GM19328 (cell line): Measurements from ENCODE around the gene UGGT1.

ENCODE experiments used
- ATAC-seq: cut with Tn5 transposase; IDR thresholded peaks from one replicate; pipeline ENCODE4 v1.9.1; 2021; ENCODE audit warnings: mild to moderate bottlenecking, moderate library complexity; ENCODE audit not compliant: unreplicated experiment

Gene UGGT1, protein sequence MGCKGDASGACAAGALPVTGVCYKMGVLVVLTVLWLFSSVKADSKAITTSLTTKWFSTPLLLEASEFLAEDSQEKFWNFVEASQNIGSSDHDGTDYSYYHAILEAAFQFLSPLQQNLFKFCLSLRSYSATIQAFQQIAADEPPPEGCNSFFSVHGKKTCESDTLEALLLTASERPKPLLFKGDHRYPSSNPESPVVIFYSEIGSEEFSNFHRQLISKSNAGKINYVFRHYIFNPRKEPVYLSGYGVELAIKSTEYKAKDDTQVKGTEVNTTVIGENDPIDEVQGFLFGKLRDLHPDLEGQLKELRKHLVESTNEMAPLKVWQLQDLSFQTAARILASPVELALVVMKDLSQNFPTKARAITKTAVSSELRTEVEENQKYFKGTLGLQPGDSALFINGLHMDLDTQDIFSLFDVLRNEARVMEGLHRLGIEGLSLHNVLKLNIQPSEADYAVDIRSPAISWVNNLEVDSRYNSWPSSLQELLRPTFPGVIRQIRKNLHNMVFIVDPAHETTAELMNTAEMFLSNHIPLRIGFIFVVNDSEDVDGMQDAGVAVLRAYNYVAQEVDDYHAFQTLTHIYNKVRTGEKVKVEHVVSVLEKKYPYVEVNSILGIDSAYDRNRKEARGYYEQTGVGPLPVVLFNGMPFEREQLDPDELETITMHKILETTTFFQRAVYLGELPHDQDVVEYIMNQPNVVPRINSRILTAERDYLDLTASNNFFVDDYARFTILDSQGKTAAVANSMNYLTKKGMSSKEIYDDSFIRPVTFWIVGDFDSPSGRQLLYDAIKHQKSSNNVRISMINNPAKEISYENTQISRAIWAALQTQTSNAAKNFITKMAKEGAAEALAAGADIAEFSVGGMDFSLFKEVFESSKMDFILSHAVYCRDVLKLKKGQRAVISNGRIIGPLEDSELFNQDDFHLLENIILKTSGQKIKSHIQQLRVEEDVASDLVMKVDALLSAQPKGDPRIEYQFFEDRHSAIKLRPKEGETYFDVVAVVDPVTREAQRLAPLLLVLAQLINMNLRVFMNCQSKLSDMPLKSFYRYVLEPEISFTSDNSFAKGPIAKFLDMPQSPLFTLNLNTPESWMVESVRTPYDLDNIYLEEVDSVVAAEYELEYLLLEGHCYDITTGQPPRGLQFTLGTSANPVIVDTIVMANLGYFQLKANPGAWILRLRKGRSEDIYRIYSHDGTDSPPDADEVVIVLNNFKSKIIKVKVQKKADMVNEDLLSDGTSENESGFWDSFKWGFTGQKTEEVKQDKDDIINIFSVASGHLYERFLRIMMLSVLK (N-terminal part only)

GRCh38 chr2:128090945-128091725 is at the start of gene UGGT1:
Gene UGGT1 (plus strand): TSS chr2:128091200. CDS start chr2:128091358, 158 bp downstream.
- peak; percentile 94 for ATAC-seq

- ATAC-seq = no peak
Observed at GRCh38 chr2:128041561-128041960, 49.4 kb upstream of the UGGT1 start.

DNA sequence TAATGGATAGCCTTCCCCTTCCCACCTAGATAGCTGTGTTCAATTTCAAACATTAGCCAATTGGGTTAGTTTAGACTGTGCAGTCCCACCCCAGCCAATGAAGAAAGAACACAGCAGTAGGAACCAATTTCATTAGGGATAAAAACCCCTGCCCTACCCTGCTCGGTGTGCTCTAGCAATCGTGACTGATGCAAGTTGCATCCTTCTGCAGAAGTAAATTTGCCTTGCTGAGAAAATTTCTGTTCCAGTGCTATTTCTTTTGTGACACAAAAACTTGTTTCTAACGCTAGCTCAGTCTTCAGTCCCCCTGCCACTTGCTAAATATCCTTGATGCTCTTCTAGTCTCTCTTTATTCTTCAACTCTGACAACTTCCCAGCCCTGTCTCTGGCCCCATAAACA is 48.0 kb upstream of the UGGT1 start:
- no peak for ATAC-seq

GRCh38 chr2:128053331-128053730 is 37.7 kb upstream of the UGGT1 start:
- ATAC-seq = no peak

- no peak for ATAC-seq
Observed at GRCh38 chr2:128054104-128054885, 36.7 kb upstream of the UGGT1 start.

GRCh38 chr2:128057334-128057733 is 33.7 kb upstream of the UGGT1 start:
- no peak for ATAC-seq

DNA sequence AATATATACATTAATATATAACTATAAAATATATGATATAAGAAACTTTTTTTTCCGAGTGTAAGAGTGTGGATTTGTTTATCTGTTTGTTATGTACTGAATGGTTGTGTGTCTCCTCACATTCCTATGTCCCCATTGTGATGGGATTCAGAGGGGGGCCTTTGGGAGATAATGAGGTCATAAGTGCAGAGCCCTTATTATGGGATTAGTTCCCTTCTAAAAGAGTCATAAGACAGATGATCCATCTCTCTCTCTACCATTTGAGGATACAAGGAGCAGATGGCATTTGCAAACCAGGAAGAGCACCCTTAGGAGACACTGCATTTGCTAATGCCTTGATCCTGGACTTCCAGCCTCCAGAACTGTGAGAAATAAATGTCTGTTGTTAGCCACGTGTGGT is 32.9 kb upstream of the UGGT1 start:
- no peak for ATAC-seq

DNA sequence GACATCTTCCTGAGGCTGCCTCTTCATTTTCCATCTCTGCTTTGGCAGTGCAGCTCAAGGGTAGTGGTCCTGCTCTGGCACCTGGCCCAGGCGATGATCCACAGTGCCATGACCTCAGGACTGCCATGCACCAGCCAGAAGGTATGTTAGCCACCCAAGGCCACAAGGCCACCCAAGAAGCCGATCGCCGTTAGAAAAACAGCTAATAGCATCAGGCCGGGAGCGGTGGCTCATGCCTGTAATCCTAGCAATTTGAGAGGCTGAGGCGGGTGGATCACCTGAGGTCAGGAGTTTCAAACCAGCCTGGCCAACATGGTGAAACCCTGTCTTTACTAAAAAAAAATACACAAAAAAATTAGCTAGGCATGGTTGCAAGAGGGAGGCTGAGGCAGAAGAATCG is 28.4 kb upstream of the UGGT1 start:
- ATAC-seq = no peak

DNA sequence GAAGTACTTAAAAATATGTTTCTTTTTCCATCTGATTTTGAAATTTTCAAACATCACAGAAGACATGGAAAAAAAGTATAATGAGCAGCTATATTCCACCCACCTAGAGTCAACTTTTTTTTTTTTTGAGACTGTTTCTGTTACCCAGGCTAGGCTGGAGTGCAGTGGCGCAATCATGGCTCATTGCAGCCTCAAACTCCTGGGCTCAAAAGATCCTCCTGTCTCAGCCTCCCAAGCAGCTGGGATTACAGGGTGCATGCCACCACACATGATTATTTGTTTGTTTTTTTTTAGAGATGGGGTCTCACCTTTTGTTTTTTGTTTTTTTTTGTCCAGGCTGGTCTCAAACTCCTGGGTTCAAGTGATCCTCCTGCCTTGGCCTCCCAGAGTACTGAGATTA is 26.6 kb upstream of the UGGT1 start:
- ATAC-seq = no peak

DNA sequence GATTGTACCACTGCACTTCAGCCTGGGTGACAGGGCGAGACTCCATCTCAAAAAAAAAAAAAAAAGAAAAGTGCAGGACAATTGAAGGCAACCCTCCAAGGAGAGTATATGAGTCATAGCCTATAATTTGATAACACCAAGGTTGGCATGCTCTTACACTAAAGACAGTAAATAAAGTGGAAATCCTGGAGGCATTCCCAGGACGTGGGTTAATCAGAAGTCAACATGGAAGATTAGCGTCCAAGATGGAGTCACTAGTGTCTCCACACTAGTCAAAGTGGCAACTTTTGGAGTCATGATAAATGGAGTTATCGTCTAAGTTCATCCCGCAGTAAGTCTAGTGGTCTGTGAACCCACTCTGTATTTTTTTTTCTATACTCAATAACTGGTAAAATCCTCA is 21.2 kb upstream of the UGGT1 start:
- no peak for ATAC-seq

DNA sequence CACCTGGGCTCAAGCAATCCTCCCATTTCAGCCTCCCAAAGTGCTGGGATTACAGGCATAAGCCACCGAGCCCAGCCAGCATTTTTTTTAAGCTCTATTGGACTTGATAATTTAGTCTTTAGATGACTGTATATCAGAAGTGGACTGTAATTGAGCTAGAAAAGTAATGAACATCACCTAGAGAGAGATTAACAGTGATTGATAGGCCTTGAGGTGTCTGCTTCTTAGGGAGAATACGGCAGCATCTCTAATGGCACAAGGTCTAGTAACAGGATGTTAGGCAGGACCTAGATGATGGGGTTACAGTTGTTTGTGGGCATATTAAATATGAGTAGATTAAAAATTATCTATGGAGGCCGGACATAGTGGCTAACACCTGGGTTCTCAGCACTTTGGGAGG is 17.7 kb upstream of the UGGT1 start:
- no peak for ATAC-seq

DNA sequence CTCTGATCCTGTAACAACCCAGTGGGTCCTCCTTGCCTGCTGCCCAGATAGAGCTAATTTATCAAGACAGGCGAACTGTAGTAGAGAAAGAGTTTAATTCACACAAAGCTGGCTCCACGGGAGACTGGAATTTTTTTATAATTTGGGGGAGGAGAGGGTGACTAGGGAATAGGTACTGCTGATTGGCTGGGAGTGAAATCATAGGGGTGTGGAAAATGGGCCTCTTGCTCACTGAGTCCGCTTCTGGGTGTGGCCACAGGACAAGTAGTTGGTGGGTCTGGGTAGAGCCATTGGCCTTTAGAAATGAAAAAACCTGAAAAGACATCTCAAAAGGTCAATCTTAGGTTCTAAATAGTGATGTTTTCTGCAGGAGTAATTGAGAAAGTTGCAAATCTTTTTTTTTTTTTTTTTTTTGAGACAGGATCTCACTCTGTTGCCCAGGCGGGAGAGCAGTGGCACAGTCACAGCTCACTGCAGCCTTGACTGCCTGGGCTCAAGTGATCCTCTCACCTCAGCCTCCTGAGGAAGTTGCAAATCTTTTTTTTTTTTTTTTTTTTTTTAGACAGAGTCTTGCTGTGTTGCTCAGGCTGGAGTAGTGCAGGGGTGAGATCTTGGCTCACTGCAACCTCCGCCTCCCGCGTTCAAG is 14.4 kb upstream of the UGGT1 start:
- no peak for ATAC-seq

DNA sequence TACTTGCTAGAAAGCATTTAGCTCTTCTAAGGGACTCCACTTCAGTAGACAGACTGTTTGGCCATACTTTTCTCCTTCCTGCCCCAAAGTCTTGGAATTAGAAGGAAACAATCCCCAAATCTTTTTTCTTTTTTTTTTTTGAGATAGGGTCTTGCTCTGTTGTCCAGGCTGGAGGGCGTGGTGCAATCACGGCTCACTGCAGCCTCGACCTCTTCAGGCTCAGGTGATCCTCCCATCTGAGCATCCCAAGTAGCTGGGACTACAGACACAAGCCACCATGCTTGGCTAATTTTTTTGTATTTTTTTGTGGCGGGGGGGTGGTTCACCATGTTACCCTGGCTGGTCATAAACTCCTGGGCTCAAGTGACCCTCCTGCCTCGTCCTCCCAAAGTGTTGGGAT is 6.2 kb upstream of the UGGT1 start:
- no peak for ATAC-seq

DNA sequence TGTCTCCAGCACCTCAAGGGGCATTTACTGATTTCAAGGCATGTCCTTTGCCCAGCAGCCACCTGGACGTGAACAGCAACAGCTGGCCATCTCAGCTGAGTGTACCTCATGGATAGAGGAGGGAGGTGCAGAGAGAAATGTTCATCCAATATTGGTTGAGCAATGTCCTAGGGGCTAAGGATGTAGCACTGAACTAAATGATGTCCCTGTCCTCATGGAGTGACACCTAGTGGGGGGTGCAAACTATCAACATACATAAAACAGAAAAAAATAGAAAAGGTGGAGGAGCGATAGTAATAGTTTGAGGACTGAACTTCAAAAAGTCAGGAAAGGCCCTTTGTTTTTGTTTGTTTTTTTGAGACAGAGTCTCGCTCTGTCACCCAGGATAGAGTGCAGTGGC is 4.8 kb upstream of the UGGT1 start:
- ATAC-seq = no peak

- ATAC-seq = no peak
Observed at GRCh38 chr2:128090575-128090944, 440 bp upstream of the UGGT1 start.

- no peak for ATAC-seq
Observed at GRCh38 chr2:128091726-128092080, 703 bp downstream of the UGGT1 start.

DNA sequence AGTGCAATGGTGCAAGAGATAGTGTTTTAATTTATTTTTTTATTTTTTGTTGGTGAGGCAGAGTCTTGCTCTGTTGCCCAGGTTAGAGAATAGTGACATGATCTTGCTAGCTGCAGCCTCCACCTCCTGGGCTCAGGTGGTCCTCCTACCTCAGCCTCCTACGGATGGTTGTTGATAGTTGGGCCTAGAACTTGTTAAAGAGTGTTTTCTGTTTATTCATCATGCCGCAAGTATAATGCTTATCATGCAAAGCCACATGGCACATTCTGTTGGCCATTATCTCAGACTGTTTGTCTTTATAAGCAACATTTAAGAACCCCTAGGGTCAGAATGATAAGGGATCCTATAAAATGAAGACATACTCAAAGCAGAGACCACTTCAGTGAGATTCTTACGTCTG is 1.7 kb downstream of the UGGT1 start:
- no peak for ATAC-seq

GRCh38 chr2:128093762-128094161 is 2.8 kb downstream of the UGGT1 start:
- no peak for ATAC-seq

DNA sequence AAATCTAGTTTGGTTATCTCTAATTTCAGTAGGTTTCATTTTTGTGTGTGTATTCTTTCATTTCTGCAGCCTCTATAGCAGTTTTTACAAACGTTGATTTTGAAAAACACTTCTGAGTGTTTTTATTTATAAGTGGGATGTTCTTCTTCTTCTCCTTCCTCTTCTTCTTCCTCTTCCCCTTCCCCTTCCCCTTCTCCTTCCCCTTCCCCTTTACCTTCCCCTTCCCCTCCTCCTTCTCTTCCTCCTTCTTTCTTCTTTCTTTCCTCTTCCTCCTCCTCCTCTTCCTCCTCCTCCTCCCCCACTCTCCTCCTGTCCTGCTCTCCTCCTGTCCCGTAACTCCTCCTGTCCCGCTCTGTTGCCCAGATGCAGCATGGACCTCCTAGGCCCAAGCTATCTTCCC is 4.2 kb downstream of the UGGT1 start:
- no peak for ATAC-seq
